Activated CD4-positive, CD25-positive, alpha-beta regulatory T cell treated with anti-CD3 and anti-CD28 coated beads, Interleukin-2, amount 50 U/mL, for 24 hours (primary cell): ENCODE results near the gene PPP4R2.

ENCODE experiments used
- ATAC-seq, 2 donors: fragments of 150-1000 bp; cut with Tn5 transposase; one replicate each; pipeline ENCODE4 v1.10.0; 2021; ENCODE audit warnings: mild to moderate bottlenecking in 1 of 2, moderate library complexity in 1 of 2

Gene PPP4R2, protein sequence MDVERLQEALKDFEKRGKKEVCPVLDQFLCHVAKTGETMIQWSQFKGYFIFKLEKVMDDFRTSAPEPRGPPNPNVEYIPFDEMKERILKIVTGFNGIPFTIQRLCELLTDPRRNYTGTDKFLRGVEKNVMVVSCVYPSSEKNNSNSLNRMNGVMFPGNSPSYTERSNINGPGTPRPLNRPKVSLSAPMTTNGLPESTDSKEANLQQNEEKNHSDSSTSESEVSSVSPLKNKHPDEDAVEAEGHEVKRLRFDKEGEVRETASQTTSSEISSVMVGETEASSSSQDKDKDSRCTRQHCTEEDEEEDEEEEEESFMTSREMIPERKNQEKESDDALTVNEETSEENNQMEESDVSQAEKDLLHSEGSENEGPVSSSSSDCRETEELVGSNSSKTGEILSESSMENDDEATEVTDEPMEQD

GRCh38 chr3:72996473-72997333 is at the start of gene PPP4R2:
TSS of gene PPP4R2 (plus strand) at chr3:72996811. CDS start at chr3:72997038, 227 bp downstream.
- peak; percentile 88 to 94 for ATAC-seq

DNA sequence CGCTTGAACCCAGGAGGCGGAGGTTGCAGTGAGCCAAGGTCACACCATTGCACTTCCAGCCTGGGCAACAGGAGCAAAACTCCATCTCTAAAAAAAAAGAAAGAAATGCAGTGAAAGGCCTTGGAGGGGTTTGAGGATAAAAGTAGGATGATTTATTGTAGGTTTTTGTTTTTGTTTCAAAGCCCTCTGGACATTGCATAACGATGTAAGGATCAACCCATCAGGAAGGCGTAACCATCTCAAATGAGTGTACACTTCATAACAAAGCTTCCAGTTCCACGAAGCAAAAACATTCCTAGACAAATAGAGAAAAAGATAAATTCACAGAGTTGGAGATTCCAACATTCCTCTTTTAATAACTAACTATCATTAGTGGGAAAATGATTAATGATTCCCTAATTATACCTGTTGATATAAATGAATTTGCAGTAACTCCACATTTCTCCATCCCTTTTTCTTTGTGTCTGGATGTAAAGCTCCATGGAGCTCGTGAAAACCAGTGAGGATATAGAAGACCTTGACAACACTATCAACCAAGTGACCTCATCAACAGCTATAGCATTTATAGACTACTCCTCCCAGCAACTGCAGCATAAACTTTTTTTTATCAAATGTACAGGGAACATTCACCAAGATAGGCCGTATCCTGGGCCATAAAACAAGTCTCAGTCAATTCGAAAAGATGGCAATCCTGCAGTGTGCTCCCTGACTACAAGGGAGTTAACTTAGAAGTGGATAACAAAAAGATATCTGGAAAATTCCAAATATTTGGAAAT is 48.7 kb upstream of the PPP4R2 start:
- ATAC-seq = no peak

GRCh38 chr3:72949016-72949415 is 47.6 kb upstream of the PPP4R2 start:
- no peak for ATAC-seq

- no peak for ATAC-seq
These were observed 46.2 kb upstream of the PPP4R2 start for GRCh38 chr3:72950372-72950771.

DNA sequence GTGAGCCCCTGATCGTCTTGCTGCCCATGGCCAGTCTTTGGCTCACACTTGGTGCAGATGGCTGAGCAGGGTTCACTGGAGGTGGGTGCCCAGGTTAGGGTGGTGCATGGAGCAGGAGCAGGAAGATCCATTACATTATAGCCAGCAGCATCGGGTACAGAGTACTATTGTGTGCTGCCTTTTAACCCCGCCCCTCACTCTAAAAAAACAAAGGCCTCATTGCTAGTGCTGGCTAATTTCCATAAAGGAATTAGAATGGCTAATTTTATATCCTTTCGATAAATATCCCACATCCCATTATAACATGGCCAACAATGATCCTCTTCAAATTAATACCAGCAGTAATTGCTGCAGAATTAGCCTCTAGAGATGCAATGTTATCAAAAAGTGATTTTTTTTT is 45.8 kb upstream of the PPP4R2 start:
- ATAC-seq = no peak

GRCh38 chr3:72951259-72951722 is 45.3 kb upstream of the PPP4R2 start:
- ATAC-seq = peak; percentile 41 to 81

DNA sequence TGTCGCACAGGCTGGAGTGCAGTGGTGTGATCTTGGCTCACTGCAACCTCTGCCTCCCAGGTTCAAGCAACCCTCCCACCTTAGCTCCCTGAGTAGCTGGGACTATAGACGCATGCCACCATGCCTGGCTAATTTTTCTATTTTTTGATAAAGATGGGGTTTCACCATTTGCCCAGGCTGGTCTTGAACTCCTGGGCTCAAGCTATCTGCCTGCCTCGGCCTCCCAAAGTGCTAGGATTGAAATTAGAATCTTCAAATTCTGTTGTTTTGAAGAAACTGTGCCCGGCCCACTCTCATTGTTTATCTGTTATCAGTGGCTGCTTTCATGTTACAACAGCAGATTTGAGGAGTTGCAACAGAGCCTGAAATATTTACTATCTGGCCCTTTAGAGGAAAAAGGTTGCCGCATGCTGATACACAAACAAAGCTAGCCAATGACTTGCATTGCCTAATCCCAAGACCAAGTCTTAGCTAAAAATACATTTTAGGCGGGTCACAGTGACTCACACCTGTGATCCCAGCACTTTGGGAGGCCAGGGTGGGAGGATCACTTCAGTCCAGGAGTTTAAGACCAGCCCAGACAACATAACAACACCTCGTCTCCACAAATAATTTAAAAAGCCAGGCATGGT is 43.2 kb upstream of the PPP4R2 start:
- no peak for ATAC-seq

DNA sequence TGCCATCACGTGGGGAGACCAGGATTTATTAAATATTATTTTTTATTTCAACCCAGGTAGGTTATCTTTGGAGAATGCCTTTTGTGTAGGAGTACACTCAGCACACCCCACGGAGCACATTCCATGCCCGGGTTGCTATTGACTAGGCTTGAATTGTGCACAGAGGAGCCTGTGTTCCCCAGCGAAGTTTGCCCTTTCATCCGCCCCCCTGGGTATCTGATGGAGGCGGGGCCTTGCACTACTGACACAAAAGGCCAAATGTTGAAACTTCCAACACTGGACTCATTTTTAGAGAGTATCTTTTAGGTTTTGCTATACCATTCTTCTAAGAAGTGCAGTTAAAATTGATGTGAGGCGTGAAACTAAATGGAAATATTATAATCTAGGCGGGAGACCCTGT is 39.3 kb upstream of the PPP4R2 start:
- ATAC-seq = no peak

DNA sequence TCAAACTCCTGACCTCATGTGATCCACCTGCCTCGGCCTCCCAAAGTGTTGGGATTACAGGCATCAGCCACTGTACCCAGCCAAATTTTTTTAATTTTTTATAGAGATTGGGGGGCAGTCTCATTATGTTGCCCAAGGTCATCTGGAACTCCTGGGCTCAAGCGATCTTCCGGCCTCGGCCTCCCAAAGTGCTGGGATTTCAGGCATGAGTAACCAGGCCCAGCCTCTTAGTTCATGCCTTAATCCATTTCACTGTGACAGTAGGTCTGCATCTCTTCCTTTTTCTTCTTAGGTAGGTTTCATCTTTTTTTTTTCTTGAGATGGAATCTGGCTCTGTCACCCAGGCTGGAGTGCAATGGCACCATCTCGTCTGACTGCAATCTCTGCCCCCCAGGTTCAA is 37.3 kb upstream of the PPP4R2 start:
- no peak for ATAC-seq

- peak in 1 of 2 donors; percentile 40 for ATAC-seq
These were observed 35.6 kb upstream of the PPP4R2 start for GRCh38 chr3:72960812-72961518.

DNA sequence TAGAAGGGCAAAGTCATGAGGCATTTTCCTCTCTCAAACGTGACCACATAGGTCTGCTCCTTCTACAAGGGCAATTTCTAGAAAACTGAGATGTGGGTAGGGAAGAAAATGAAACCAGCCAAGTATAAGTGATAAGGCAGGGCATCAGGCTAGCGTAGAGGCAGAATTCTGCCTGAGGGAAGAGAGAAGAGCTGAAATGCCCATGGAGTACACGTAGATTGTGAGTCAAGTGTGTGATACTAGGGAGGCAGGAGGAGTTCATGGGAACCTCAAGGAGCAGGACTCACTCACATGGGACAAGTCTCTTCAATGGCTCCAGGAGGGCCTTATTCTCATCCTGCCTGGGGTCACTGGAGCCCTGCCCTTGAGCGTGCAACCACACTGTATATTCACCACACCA is 34.9 kb upstream of the PPP4R2 start:
- ATAC-seq = no peak

- ATAC-seq = no peak
These were observed 34.3 kb upstream of the PPP4R2 start for GRCh38 chr3:72962317-72962716.

- ATAC-seq = no peak
These were observed 32.0 kb upstream of the PPP4R2 start for GRCh38 chr3:72964633-72965032.

DNA sequence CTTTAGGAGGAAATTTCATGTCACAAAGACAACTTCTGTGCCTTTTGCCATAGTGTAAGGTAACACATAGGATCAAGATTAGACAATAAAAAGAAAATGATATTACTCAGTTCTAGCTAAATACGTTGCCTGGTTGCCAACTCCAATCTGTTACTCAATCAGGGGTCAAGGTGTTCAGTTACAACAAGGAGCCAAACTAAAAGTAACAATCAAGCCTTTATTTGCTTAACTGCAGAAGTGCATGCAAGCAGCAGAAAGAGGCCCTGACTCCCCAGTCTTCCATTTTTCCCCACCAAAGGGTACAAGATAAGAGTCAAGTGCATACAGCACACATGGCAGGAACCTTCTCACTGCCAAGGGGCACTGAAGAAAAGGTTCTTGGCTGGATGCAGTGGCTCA is 28.3 kb upstream of the PPP4R2 start:
- no peak for ATAC-seq

- ATAC-seq = no peak
These were observed 26.8 kb upstream of the PPP4R2 start for GRCh38 chr3:72969766-72970165.

DNA sequence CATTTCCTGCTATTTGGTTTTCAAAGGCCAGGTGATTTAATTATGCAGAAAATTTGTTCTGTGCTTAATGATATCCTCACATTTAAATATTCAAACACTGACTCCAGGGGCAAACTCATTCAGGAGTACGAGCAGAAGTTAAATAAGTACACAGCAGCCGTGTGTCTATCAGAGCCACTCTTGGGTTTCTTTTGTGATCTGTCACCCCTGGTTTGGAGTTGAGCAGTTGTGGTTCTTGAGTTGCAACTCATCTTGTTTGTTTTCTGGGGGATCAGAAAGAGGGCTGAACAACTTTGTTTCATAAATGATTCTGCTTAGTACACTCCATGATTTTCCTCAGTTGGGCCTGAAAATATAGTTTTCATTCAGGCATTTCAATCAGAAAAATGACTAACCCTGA is 25.7 kb upstream of the PPP4R2 start:
- no peak for ATAC-seq

- ATAC-seq = no peak
These were observed 23.9 kb upstream of the PPP4R2 start for GRCh38 chr3:72972706-72973030.

- ATAC-seq = no peak
These were observed 23.4 kb upstream of the PPP4R2 start for GRCh38 chr3:72973031-72973723.

DNA sequence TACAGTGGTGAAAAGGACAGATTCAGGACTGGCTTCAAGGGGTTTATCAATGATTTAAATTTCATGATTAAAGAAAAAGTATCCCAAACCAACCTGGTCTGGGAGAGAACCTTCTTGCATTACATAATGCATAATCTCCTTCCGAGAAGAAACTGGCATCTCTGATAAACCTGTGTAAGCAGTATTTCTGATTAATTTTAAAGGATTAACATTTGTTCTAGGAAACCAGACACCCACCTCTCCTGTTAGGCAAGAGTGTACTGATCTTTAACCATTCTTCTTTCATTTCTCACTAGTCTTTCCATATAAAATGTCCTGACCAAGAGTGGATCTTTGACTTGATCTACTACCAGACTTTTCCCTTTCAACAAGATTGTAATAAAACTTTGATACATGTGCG is 22.8 kb upstream of the PPP4R2 start:
- ATAC-seq = no peak

DNA sequence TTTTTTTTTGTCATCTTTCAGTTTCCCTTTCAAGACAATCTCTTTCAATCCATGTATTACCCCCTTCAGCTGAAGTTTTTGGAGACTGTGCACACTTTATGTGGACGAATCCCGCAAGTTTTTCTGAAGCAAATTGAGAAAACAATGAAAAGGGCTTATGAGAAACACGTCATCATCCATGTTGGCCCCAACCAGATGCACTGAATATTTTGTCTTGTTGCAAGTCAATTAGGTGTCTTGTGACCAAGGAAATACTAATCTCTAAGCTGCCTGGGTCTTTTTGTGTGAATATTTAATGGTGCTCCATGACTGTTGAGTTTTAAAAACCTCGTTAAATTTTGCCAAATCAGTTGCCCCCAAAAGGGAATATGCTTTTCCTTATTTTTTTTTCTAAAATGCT is 21.7 kb upstream of the PPP4R2 start:
- ATAC-seq = no peak

GRCh38 chr3:72976281-72976741 is 20.3 kb upstream of the PPP4R2 start:
- no peak for ATAC-seq
